HG02571 (cell line): ENCODE measurements around the gene FGF5.
"Not testable (repeated sequence)": the region's sequence is repeated elsewhere in the genome, so short reads cannot be mapped to it uniquely, and the experiment has no call there.

Experiments used
- ATAC-seq: cut with Tn5 transposase; IDR thresholded peaks from one replicate; pipeline ENCODE4 v1.9.1; 2021; ENCODE audit warnings: mild to moderate bottlenecking, moderate library complexity; ENCODE audit not compliant: unreplicated experiment

The FGF5 gene, protein sequence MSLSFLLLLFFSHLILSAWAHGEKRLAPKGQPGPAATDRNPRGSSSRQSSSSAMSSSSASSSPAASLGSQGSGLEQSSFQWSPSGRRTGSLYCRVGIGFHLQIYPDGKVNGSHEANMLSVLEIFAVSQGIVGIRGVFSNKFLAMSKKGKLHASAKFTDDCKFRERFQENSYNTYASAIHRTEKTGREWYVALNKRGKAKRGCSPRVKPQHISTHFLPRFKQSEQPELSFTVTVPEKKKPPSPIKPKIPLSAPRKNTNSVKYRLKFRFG

DNA sequence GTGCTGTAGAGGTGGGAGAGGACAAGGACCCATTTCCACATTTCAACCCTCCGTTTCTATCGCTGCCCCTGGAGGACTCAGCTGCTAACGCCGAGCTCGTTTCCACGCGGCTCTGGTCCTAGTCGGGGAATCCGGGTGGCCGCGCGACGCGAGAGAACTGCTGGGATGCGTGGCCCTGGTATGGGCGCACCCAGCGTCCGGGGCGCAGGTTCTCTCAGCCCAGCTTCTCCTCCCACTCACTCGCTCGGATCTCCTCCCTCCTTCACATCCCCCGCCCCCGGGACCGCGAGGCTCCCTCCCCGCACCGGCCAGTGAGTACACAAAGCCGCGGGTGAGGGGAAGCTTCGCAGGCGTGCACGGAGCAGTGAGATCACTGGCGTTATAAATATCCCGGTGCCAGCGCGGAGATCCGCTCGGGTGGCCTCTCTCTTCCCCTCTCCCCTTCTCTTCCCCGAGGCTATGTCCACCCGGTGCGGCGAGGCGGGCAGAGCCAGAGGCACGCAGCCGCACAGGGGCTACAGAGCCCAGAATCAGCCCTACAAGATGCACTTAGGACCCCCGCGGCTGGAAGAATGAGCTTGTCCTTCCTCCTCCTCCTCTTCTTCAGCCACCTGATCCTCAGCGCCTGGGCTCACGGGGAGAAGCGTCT lies at the start of gene FGF5:
Gene FGF5, plus strand, starts transcription at position 412 of the 649 bp plus-strand sequence. Its CDS starts 161 bp downstream, at position 573.
- ATAC-seq, result no peak

DNA sequence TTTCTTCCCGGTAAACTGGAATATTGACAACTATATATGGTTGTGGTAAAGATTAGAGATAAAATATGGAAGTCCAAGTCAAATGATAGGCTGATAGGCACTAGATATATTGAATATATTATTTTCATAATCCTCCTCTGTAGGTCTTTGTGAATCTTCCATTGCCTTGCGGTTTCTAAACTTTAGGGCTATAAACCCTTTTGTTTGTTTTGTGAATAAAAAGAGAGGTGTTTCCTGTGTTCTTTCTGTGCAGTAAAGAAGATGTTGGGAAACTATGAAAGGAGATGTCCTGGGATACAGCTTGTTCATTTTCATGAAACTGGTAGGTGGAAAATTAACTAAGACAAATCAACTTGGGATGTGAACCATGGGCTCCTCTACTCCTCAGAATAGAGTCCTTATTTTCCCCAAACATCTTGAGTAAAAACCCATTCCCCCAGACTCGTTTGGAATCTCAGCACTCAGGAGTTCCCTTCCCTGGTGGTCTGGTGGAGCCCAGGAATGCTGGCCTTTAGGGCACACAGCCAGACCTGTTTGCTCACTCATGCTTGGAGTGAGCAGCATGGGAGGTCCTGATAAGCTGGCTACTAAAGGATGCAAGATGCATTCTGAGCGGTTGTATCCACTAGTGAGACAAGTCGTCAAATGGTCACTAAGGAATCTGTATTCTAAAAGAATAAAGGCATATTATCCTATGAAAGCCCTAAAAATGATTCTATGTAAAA lies 47.0 kb upstream of the FGF5 start:
- no peak for ATAC-seq

- ATAC-seq, result no peak
Observed at GRCh38 chr4:80220711-80221110, 45.8 kb upstream of the FGF5 start.

GRCh38 chr4:80221161-80221560 lies 45.3 kb upstream of the FGF5 start:
- no peak for ATAC-seq

- no peak for ATAC-seq
Observed at GRCh38 chr4:80225595-80225994, 40.9 kb upstream of the FGF5 start.

- no peak for ATAC-seq
Observed at GRCh38 chr4:80226094-80226493, 40.4 kb upstream of the FGF5 start.

DNA sequence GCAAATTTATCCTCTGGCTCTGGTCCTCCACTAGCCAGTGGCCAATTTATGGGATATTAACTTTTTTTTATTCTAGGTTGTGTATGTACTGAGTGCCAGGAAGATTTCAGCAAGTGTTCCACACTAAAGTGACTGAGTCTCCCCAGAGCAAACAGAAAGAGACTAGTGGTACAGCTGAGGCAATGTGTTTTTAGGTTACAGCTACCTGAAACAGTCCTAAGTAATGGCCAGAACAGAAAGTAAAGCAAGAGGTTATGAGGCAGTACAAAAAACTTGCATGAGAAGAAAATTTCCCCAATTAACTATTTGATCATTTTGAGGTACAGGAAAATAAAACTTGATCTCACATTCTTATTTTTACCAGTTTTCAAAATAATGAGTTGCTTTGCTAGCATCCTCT lies 38.0 kb upstream of the FGF5 start:
- no peak for ATAC-seq

DNA sequence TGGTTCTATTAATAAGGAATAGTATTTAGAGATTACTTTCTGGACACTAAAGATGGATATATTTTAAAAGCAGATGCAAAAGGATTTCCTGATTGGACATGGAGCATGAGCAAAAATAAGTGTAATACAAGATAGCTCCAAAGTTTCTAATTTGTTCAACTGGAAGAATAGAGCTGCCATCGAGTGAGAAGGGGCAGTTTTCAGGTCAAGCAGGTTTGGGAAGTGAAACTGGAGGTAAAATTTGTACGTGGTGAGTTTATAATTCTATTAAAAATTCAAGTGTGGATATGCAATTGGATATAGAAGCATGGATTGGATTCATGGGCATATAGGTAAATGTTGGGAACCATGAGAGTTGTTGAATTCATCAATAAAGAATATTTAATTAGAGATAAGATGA lies 37.3 kb upstream of the FGF5 start:
- ATAC-seq, result no peak

DNA sequence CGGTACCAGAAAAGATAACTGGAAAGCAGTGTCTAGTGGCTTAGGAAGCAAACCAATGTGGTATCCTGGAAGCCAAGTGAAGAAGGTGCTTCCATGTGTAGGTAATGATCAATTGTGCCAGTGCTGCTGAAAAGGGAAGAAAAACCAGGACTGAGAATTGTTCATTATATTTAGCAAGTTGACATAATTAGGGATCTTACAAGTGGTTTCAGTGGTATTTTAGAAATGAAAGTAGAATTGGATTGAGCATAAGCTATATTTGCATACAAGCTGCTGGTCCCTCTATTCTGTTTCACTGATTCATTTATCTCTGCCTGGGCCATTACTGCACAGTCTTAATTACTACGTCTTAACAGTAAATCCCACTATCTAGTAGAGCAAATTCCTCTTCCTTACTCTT lies 36.9 kb upstream of the FGF5 start:
- ATAC-seq, result peak; percentile 55

- no peak for ATAC-seq
Observed at GRCh38 chr4:80231180-80231579, 35.3 kb upstream of the FGF5 start.

DNA sequence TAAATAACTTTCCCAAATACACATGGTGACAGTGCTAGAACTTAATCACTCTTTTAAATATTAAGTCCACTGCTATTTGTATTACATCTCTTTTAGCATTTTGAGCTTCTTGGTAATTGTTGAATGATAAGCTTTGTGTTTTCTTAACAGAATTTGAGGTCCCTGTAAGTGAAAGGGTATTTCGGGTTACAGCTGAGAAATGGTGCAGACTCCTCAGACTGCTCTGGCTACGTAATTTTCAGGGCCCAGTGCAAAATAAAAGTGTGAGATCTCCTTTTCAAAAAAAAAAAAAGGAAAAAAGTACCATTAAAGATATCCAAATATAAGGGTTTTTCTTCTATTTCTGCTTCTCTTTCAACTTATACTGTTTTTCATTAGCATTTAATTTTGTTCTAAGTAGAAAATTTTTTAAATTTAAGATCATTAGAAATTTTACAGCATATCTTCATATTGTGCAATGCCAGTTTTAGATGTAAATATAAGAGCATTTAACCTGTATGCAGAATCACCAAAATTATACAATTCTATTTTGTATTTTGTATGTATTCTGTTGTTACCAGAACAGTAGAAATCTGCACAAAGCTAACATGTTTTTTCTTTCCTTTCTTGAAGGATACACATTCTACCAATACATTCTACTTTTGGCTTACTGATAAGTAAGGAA lies 33.6 kb upstream of the FGF5 start:
- no peak for ATAC-seq

DNA sequence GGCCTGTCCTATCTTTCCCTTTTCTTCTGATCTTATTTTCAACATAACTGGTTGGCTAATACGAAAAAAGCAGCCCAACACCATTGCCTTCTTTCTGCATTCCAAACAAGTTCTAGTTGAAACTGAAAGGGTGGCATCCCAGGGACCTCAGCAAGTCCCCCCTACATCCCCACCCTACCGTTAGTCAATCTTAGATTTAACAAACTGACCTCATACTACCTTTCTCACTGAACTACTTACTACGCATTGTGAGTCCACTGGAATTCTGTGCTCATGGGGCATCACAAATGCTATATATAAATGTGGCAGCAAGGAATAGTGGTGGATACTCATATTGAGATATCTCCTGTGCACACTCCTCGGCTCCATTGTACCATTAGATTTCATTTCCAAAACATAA lies 33.1 kb upstream of the FGF5 start:
- ATAC-seq, result no peak

- no peak for ATAC-seq
Observed at GRCh38 chr4:80235451-80235850, 31.0 kb upstream of the FGF5 start.

DNA sequence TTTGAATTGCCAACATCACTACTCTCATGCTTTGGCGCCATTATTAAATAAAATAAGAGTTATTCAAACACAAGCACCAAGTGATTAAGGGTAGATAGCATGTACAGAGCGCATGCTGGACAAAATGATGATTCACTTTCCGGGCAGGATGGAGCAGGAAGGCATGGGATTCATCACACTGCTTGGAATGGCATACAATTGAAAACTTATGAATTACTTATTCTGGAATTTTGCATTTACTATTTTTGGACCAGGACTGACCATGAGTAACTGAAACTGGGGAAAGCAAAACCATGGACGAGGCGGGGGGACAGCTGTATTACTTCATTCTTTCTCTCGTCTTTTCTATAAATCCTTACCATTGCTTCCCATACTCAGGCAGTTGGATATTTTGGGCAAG lies 28.5 kb upstream of the FGF5 start:
- ATAC-seq, result no peak

- ATAC-seq, result no peak
Observed at GRCh38 chr4:80239480-80240150, 26.8 kb upstream of the FGF5 start.

- no peak for ATAC-seq
Observed at GRCh38 chr4:80240976-80241375, 25.5 kb upstream of the FGF5 start.

DNA sequence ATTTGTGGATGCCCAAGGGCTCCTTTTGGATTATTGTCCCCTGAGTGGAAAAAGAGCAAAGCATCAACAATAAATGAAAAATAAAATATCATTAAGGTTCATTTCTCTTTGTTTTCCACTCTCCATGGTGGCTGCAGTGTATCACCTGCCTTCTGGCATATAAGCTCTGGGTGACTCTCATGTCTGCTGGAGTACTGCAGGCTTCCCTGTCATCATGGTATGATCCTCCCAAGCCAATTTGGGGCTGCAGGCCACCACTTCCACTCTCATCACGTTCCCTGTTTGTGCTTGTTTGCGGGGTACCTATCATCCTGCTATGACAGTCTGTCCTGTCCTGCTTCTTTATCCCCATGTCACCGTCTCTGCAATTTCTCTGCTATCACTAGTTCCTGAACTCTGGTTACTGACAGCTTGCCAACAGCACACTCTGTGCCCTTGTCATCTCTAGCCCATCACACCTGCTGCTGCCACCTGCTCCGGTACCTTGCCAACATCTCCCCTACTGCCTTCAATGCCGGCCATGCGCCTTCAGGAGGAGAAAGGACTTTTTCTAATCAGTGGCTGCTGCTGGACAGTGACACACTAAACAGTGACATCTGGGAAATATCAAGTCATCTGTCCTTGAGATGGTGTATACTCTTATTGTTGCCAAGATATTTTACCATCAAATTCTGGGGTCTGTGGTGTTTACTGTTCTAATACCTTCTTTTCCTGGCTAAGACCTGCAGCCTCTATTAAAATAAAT lies 23.0 kb upstream of the FGF5 start:
- no peak for ATAC-seq

GRCh38 chr4:80247484-80247883 lies 19.0 kb upstream of the FGF5 start:
- ATAC-seq, result not testable (repeated sequence)

- ATAC-seq, result no peak
Observed at GRCh38 chr4:80249144-80249543, 17.3 kb upstream of the FGF5 start.

DNA sequence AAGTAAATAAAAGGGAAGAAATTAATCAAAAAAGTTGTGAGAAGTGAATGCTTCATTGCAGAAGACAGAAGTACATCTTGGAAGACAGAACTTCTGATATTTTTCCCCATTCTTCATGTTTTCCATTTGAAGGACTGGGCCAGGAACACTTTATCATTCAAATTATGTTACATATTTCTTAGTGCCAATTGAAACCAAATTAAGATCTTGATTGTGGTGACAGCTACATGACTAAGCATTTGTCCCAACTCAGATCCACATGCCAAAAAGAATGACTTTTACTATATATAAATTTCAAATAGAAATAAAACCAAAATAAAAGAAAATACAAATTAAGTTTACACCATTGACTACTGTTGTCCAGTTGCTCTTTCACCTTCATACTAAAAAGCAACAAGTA lies 14.0 kb upstream of the FGF5 start:
- no peak for ATAC-seq
